ENCODE data around the gene XPR1.

The XPR1 gene

GRCh38 chr1:180754453-180754852, 122.6 kb downstream of the XPR1 start:
- no peaks in the 10 kb centered on the region for H3K27me3 ChIP-seq (ENCODE audit: control insufficient read depth in 1 of 2, insufficient read depth in 2 of 2, low read length in 2 of 2)
- no peaks in the 10 kb centered on the region for H3K36me3 ChIP-seq (ENCODE audit: control insufficient read depth in 2 of 2, insufficient read depth in 2 of 2, low read length in 2 of 2)
- H3K4me1 ChIP-seq (ENCODE audit: control insufficient read depth, insufficient read depth, low read length) = no peaks in the 10 kb centered on the region
- H3K9ac ChIP-seq (ENCODE audit: low read length in 2 of 2) = no peak overlapping the region
- no peak overlapping the region for H3K27ac ChIP-seq (ENCODE audit: low read length)
- no peak overlapping the region for H3K4me3 ChIP-seq (ENCODE audit: low read length in 2 of 2)
- H3K9me3 ChIP-seq (ENCODE audit: control insufficient read depth in 2 of 2, low read length in 2 of 2) = no peaks in the 10 kb centered on the region

- H3K27me3 ChIP-seq (ENCODE audit: control insufficient read depth in 1 of 2, insufficient read depth in 2 of 2, low read length in 2 of 2) = no peaks in the 10 kb centered on the region
- no peak overlapping the region for H3K4me3 ChIP-seq (ENCODE audit: low read length in 2 of 2)
- H3K9me3 ChIP-seq (ENCODE audit: control insufficient read depth in 2 of 2, low read length in 2 of 2) = no peaks in the 10 kb centered on the region
- H3K4me1 ChIP-seq (ENCODE audit: control insufficient read depth, insufficient read depth, low read length) = no peaks in the 10 kb centered on the region
- no peaks in the 10 kb centered on the region for H3K36me3 ChIP-seq (ENCODE audit: control insufficient read depth in 2 of 2, insufficient read depth in 2 of 2, low read length in 2 of 2)
- no peak overlapping the region for H3K9ac ChIP-seq (ENCODE audit: low read length in 2 of 2)
- H3K27ac ChIP-seq (ENCODE audit: low read length) = no peak overlapping the region
Measured at GRCh38 chr1:180757657-180758056, 125.8 kb downstream of the XPR1 start.

- Histone ChIP-seq H3K9me3 (ENCODE audit: control insufficient read depth in 2 of 2, low read length in 2 of 2) (no peaks in the 10 kb centered on the region), H3K27me3 (ENCODE audit: control insufficient read depth in 1 of 2, insufficient read depth in 2 of 2, low read length in 2 of 2) (no peaks in the 10 kb centered on the region), H3K9ac (ENCODE audit: low read length in 2 of 2) (no peak overlapping the region), H3K4me3 (ENCODE audit: low read length in 2 of 2) (no peak overlapping the region), H3K36me3 (ENCODE audit: control insufficient read depth in 2 of 2, insufficient read depth in 2 of 2, low read length in 2 of 2) (no peaks in the 10 kb centered on the region), H3K27ac (ENCODE audit: low read length) (no peak overlapping the region), H3K4me1 (ENCODE audit: control insufficient read depth, insufficient read depth, low read length) (no peaks in the 10 kb centered on the region)
Measured at GRCh38 chr1:180762796-180763195, 131.0 kb downstream of the XPR1 start.

GRCh38 chr1:180765151-180765550, 133.3 kb downstream of the XPR1 start:
- no peak overlapping the region for H3K27ac ChIP-seq (ENCODE audit: low read length)
- no peaks in the 10 kb centered on the region for H3K4me1 ChIP-seq (ENCODE audit: control insufficient read depth, insufficient read depth, low read length)
- no peaks in the 10 kb centered on the region for H3K36me3 ChIP-seq (ENCODE audit: control insufficient read depth in 2 of 2, insufficient read depth in 2 of 2, low read length in 2 of 2)
- no peak overlapping the region for H3K4me3 ChIP-seq (ENCODE audit: low read length in 2 of 2)
- H3K27me3 ChIP-seq (ENCODE audit: control insufficient read depth in 1 of 2, insufficient read depth in 2 of 2, low read length in 2 of 2) = no peaks in the 10 kb centered on the region
- H3K9me3 ChIP-seq (ENCODE audit: control insufficient read depth in 2 of 2, low read length in 2 of 2) = no peaks in the 10 kb centered on the region
- H3K9ac ChIP-seq (ENCODE audit: low read length in 2 of 2) = no peak overlapping the region

GRCh38 chr1:180769889-180770288, 138.1 kb downstream of the XPR1 start:
- Histone ChIP-seq H3K27ac (ENCODE audit: low read length) (no peak overlapping the region), H3K36me3 (ENCODE audit: control insufficient read depth in 2 of 2, insufficient read depth in 2 of 2, low read length in 2 of 2) (no peaks in the 10 kb centered on the region), H3K4me1 (ENCODE audit: control insufficient read depth, insufficient read depth, low read length) (no peaks in the 10 kb centered on the region), H3K9ac (ENCODE audit: low read length in 2 of 2) (no peak overlapping the region), H3K9me3 (ENCODE audit: control insufficient read depth in 2 of 2, low read length in 2 of 2) (no peaks in the 10 kb centered on the region), H3K4me3 (ENCODE audit: low read length in 2 of 2) (no peak overlapping the region), H3K27me3 (ENCODE audit: control insufficient read depth in 1 of 2, insufficient read depth in 2 of 2, low read length in 2 of 2) (no peaks in the 10 kb centered on the region)

- H3K9ac ChIP-seq (ENCODE audit: low read length in 2 of 2) = no peak overlapping the region
- no peak overlapping the region for H3K4me3 ChIP-seq (ENCODE audit: low read length in 2 of 2)
- no peaks in the 10 kb centered on the region for H3K4me1 ChIP-seq (ENCODE audit: control insufficient read depth, insufficient read depth, low read length)
- no peaks in the 10 kb centered on the region for H3K36me3 ChIP-seq (ENCODE audit: control insufficient read depth in 2 of 2, insufficient read depth in 2 of 2, low read length in 2 of 2)
- no peaks in the 10 kb centered on the region for H3K9me3 ChIP-seq (ENCODE audit: control insufficient read depth in 2 of 2, low read length in 2 of 2)
- no peaks in the 10 kb centered on the region for H3K27me3 ChIP-seq (ENCODE audit: control insufficient read depth in 1 of 2, insufficient read depth in 2 of 2, low read length in 2 of 2)
- H3K27ac ChIP-seq (ENCODE audit: low read length) = no peak overlapping the region
Measured at GRCh38 chr1:180773210-180773865, 141.5 kb downstream of the XPR1 start.

GRCh38 chr1:180775801-180776200, 144.0 kb downstream of the XPR1 start:
- no peaks in the 10 kb centered on the region for H3K36me3 ChIP-seq (ENCODE audit: control insufficient read depth in 2 of 2, insufficient read depth in 2 of 2, low read length in 2 of 2)
- no peaks in the 10 kb centered on the region for H3K4me1 ChIP-seq (ENCODE audit: control insufficient read depth, insufficient read depth, low read length)
- H3K9ac ChIP-seq (ENCODE audit: low read length in 2 of 2) = no peak overlapping the region
- H3K9me3 ChIP-seq (ENCODE audit: control insufficient read depth in 2 of 2, low read length in 2 of 2) = no peaks in the 10 kb centered on the region
- no peak overlapping the region for H3K4me3 ChIP-seq (ENCODE audit: low read length in 2 of 2)
- H3K27me3 ChIP-seq (ENCODE audit: control insufficient read depth in 1 of 2, insufficient read depth in 2 of 2, low read length in 2 of 2) = no peaks in the 10 kb centered on the region
- H3K27ac ChIP-seq (ENCODE audit: low read length) = no peak overlapping the region

GRCh38 chr1:180777072-180777689, 145.4 kb downstream of the XPR1 start:
- Histone ChIP-seq H3K9me3 (ENCODE audit: control insufficient read depth in 2 of 2, low read length in 2 of 2) (no peaks in the 10 kb centered on the region), H3K4me3 (ENCODE audit: low read length in 2 of 2) (no peak overlapping the region), H3K36me3 (ENCODE audit: control insufficient read depth in 2 of 2, insufficient read depth in 2 of 2, low read length in 2 of 2) (no peaks in the 10 kb centered on the region), H3K27me3 (ENCODE audit: control insufficient read depth in 1 of 2, insufficient read depth in 2 of 2, low read length in 2 of 2) (no peaks in the 10 kb centered on the region), H3K4me1 (ENCODE audit: control insufficient read depth, insufficient read depth, low read length) (no peaks in the 10 kb centered on the region), H3K9ac (ENCODE audit: low read length in 2 of 2) (no peak overlapping the region), H3K27ac (ENCODE audit: low read length) (no peak overlapping the region)

GRCh38 chr1:180778782-180779398, 147.1 kb downstream of the XPR1 start:
- H3K36me3 ChIP-seq (ENCODE audit: control insufficient read depth in 2 of 2, insufficient read depth in 2 of 2, low read length in 2 of 2) = no peaks in the 10 kb centered on the region
- H3K27me3 ChIP-seq (ENCODE audit: control insufficient read depth in 1 of 2, insufficient read depth in 2 of 2, low read length in 2 of 2) = no peaks in the 10 kb centered on the region
- no peaks in the 10 kb centered on the region for H3K4me1 ChIP-seq (ENCODE audit: control insufficient read depth, insufficient read depth, low read length)
- no peak overlapping the region for H3K4me3 ChIP-seq (ENCODE audit: low read length in 2 of 2)
- no peaks in the 10 kb centered on the region for H3K9me3 ChIP-seq (ENCODE audit: control insufficient read depth in 2 of 2, low read length in 2 of 2)
- no peak overlapping the region for H3K9ac ChIP-seq (ENCODE audit: low read length in 2 of 2)
- H3K27ac ChIP-seq (ENCODE audit: low read length) = no peak overlapping the region

GRCh38 chr1:180779584-180779983, 147.8 kb downstream of the XPR1 start:
- H3K4me3 ChIP-seq (ENCODE audit: low read length in 2 of 2) = no peak overlapping the region
- H3K36me3 ChIP-seq (ENCODE audit: control insufficient read depth in 2 of 2, insufficient read depth in 2 of 2, low read length in 2 of 2) = no peaks in the 10 kb centered on the region
- H3K27ac ChIP-seq (ENCODE audit: low read length) = no peak overlapping the region
- H3K27me3 ChIP-seq (ENCODE audit: control insufficient read depth in 1 of 2, insufficient read depth in 2 of 2, low read length in 2 of 2) = no peaks in the 10 kb centered on the region
- no peak overlapping the region for H3K9ac ChIP-seq (ENCODE audit: low read length in 2 of 2)
- H3K4me1 ChIP-seq (ENCODE audit: control insufficient read depth, insufficient read depth, low read length) = no peaks in the 10 kb centered on the region
- H3K9me3 ChIP-seq (ENCODE audit: control insufficient read depth in 2 of 2, low read length in 2 of 2) = no peaks in the 10 kb centered on the region

GRCh38 chr1:180781718-180782117, 149.9 kb downstream of the XPR1 start:
- Histone ChIP-seq H3K27me3 (ENCODE audit: control insufficient read depth in 1 of 2, insufficient read depth in 2 of 2, low read length in 2 of 2) (no peaks in the 10 kb centered on the region), H3K4me1 (ENCODE audit: control insufficient read depth, insufficient read depth, low read length) (no peaks in the 10 kb centered on the region), H3K27ac (ENCODE audit: low read length) (no peak overlapping the region), H3K36me3 (ENCODE audit: control insufficient read depth in 2 of 2, insufficient read depth in 2 of 2, low read length in 2 of 2) (no peaks in the 10 kb centered on the region), H3K9ac (ENCODE audit: low read length in 2 of 2) (no peak overlapping the region), H3K9me3 (ENCODE audit: control insufficient read depth in 2 of 2, low read length in 2 of 2) (no peaks in the 10 kb centered on the region), H3K4me3 (ENCODE audit: low read length in 2 of 2) (no peak overlapping the region)
